HUES48 (cell line): ENCODE measurements around the gene CD164L2.

ENCODE experiments used
- H3K27ac ChIP-seq: one replicate; pipeline ENCODE4 v1.7.0; 2013; ENCODE audit warnings: low read depth, low read length, inconsistent platforms
- H3K27me3 ChIP-seq: 2 replicates; pipeline ENCODE4 v1.6.1; 2013; ENCODE audit warnings: mild to moderate bottlenecking, low read length; ENCODE audit not compliant: control insufficient read depth, insufficient read depth
- H3K36me3 ChIP-seq: 2 replicates; pipeline ENCODE4 v1.6.1; 2013; ENCODE audit warnings: low read length; ENCODE audit not compliant: control insufficient read depth, insufficient read depth
- H3K4me1 ChIP-seq: 2 replicates; pipeline ENCODE4 v1.6.1; 2013; ENCODE audit warnings: mild to moderate bottlenecking, low read length; ENCODE audit not compliant: control insufficient read depth, insufficient read depth
- H3K4me3 ChIP-seq: 2 replicates; pipeline ENCODE4 v1.5.1; 2013; ENCODE audit warnings: mild to moderate bottlenecking, low read depth, low read length
- H3K9ac ChIP-seq: 2 replicates; pipeline ENCODE4 v1.6.1; 2013; ENCODE audit warnings: mild to moderate bottlenecking, low read depth, low read length, moderate library complexity
- H3K9me3 ChIP-seq: 2 replicates; pipeline ENCODE4 v1.6.1; 2013; ENCODE audit warnings: low read length; ENCODE audit not compliant: control insufficient read depth, insufficient read depth

The CD164L2 gene

GRCh38 chr1:27405074-27405473, 21.9 kb upstream of the CD164L2 start:
- no peaks in the 10 kb centered on the region for H3K9me3 ChIP-seq
- 0 out of 2 replicates have a peak overlapping the region, but pooled peaks have one; percentile 15 for H3K9ac ChIP-seq
- no peak overlapping the region for H3K4me3 ChIP-seq
- peaks cover 28% of the 10 kb centered on the region for H3K36me3 ChIP-seq
- H3K27me3 ChIP-seq = no peaks in the 10 kb centered on the region
- peak overlapping the region; percentile 79 for H3K27ac ChIP-seq
- peaks cover 44% of the 10 kb centered on the region for H3K4me1 ChIP-seq

- Histone ChIP-seq H3K36me3 (peaks cover 23% of the 10 kb centered on the region), H3K9ac (no peak overlapping the region), H3K27me3 (no peaks in the 10 kb centered on the region), H3K4me1 (peaks cover 50% of the 10 kb centered on the region), H3K27ac (peak overlapping the region; percentile 69), H3K4me3 (no peak overlapping the region), H3K9me3 (no peaks in the 10 kb centered on the region)
Measured at GRCh38 chr1:27403931-27404330, 20.8 kb upstream of the CD164L2 start.

- peak overlapping the region; percentile 69 for H3K27ac ChIP-seq
- H3K36me3 ChIP-seq = peaks cover 16% of the 10 kb centered on the region
- no peaks in the 10 kb centered on the region for H3K27me3 ChIP-seq
- H3K9ac ChIP-seq = no peak overlapping the region
- H3K4me1 ChIP-seq = peaks cover 53% of the 10 kb centered on the region
- no peaks in the 10 kb centered on the region for H3K9me3 ChIP-seq
- H3K4me3 ChIP-seq = no peak overlapping the region
Measured at GRCh38 chr1:27403065-27403726, 20.1 kb upstream of the CD164L2 start.

- Histone ChIP-seq H3K9me3 (no peaks in the 10 kb centered on the region), H3K9ac (no peak overlapping the region)
Measured at GRCh38 chr1:27402349-27402754, 19.2 kb upstream of the CD164L2 start.

GRCh38 chr1:27400963-27401341, 17.8 kb upstream of the CD164L2 start:
- H3K4me3 ChIP-seq = no peak overlapping the region
- H3K9ac ChIP-seq = no peak overlapping the region
- no peaks in the 10 kb centered on the region for H3K36me3 ChIP-seq
- H3K9me3 ChIP-seq = no peaks in the 10 kb centered on the region
- H3K27ac ChIP-seq = no peak overlapping the region
- peaks cover 51% of the 10 kb centered on the region for H3K4me1 ChIP-seq
- H3K27me3 ChIP-seq = no peaks in the 10 kb centered on the region

More at GRCh38 chr1:27402349-27402754, 19.2 kb upstream of the CD164L2 start:
- peak overlapping the region; percentile 69 for H3K27ac ChIP-seq
- no peak overlapping the region for H3K4me3 ChIP-seq
- peaks cover 55% of the 10 kb centered on the region for H3K4me1 ChIP-seq
- H3K36me3 ChIP-seq = peaks cover 8% of the 10 kb centered on the region
- no peaks in the 10 kb centered on the region for H3K27me3 ChIP-seq

GRCh38 chr1:27400082-27400962, 17.2 kb upstream of the CD164L2 start:
- H3K9ac ChIP-seq = no peak overlapping the region

GRCh38 chr1:27399251-27400025, 16.3 kb upstream of the CD164L2 start:
- Histone ChIP-seq H3K27me3 (no peaks in the 10 kb centered on the region), H3K9me3 (no peaks in the 10 kb centered on the region), H3K9ac (no peak overlapping the region), H3K36me3 (no peaks in the 10 kb centered on the region; the same call in 1 of the 2 replicates), H3K4me3 (no peak overlapping the region), H3K27ac (peak overlapping the region; percentile 32), H3K4me1 (peaks cover 36% of the 10 kb centered on the region)

More at GRCh38 chr1:27400082-27400962, 17.2 kb upstream of the CD164L2 start:
- no peaks in the 10 kb centered on the region for H3K36me3 ChIP-seq
- H3K27ac ChIP-seq = no peak overlapping the region
- H3K9me3 ChIP-seq = no peaks in the 10 kb centered on the region
- H3K4me3 ChIP-seq = no peak overlapping the region
- no peaks in the 10 kb centered on the region for H3K27me3 ChIP-seq
- H3K4me1 ChIP-seq = peaks cover 45% of the 10 kb centered on the region

GRCh38 chr1:27398405-27399149, 15.4 kb upstream of the CD164L2 start:
- H3K27ac ChIP-seq = peak overlapping the region; percentile 43
- H3K4me1 ChIP-seq = peaks cover 30% of the 10 kb centered on the region
- no peaks in the 10 kb centered on the region for H3K27me3 ChIP-seq
- H3K4me3 ChIP-seq = no peak overlapping the region
- H3K36me3 ChIP-seq = no peaks in the 10 kb centered on the region; the same call in 1 of the 2 replicates
- no peaks in the 10 kb centered on the region for H3K9me3 ChIP-seq
- no peak overlapping the region for H3K9ac ChIP-seq

- Histone ChIP-seq H3K27ac (no peak overlapping the region), H3K9ac (no peak overlapping the region), H3K4me1 (peaks cover 21% of the 10 kb centered on the region; the same call in 1 of the 2 replicates), H3K4me3 (no peak overlapping the region), H3K9me3 (no peaks in the 10 kb centered on the region), H3K36me3 (no peaks in the 10 kb centered on the region; the same call in 1 of the 2 replicates), H3K27me3 (no peaks in the 10 kb centered on the region)
Measured at GRCh38 chr1:27397749-27398148, 14.6 kb upstream of the CD164L2 start.

- Histone ChIP-seq H3K36me3 (no peaks in the 10 kb centered on the region; the same call in 1 of the 2 replicates), H3K27me3 (no peaks in the 10 kb centered on the region), H3K9ac (no peak overlapping the region), H3K4me1 (peaks cover 17% of the 10 kb centered on the region), H3K27ac (no peak overlapping the region), H3K9me3 (no peaks in the 10 kb centered on the region), H3K4me3 (no peak overlapping the region)
Measured at GRCh38 chr1:27397110-27397509, 14.0 kb upstream of the CD164L2 start.
